Kidney (tissue), 14 donors: Measurements from ENCODE around the gene CACNA1H. TPM values are rescaled to one million over a fixed set of nuclear protein-coding genes. Genes with fewer than 3 reads are reported as not detected.

Source experiments
- DNase-seq, 5 donors: peaks; one replicate each; pipeline ENCODE4 v3.0.0-alpha.2; 2013 to 2020
- FAIRE-seq: peaks from 2 replicates; lab custom pipeline; 2012; peaks lifted over from hg19 to GRCh38; lab: Jason Lieb, UNC
- H3K27ac ChIP-seq, 2 donors: one replicate each; pipeline ENCODE4 v1.7.0; 2013; ENCODE audit warnings: low read depth in 2 of 2, low read length in 2 of 2, inconsistent platforms in 1 of 2
- H3K27me3 ChIP-seq: one replicate; pipeline ENCODE4 v1.7.1; 2013; ENCODE audit warnings: low read length, inconsistent platforms; ENCODE audit not compliant: control insufficient read depth, insufficient read depth
- H3K36me3 ChIP-seq, 3 donors: one replicate each; pipeline versions ENCODE4 v1.7.0 to v1.7.1; 2013; ENCODE audit warnings: low read length in 3 of 3, control low read depth in 1 of 3, inconsistent platforms in 1 of 3; ENCODE audit not compliant: insufficient read depth in 3 of 3, control insufficient read depth in 2 of 3
- H3K4me1 ChIP-seq, 3 donors: one replicate each; pipeline versions ENCODE4 v1.7.0 to v1.7.1; 2013; ENCODE audit warnings: low read length in 3 of 3, inconsistent platforms in 1 of 3, low read depth in 1 of 3; ENCODE audit not compliant: control insufficient read depth in 2 of 3, insufficient read depth in 2 of 3
- H3K4me3 ChIP-seq, 3 donors: one replicate each; pipeline versions ENCODE4 v1.7.0 to v1.8.1; 2013; ENCODE audit warnings: low read length in 3 of 3, control low read depth in 1 of 3, inconsistent platforms in 1 of 3
- H3K9ac ChIP-seq, 3 donors: one replicate each; pipeline versions ENCODE4 v1.7.0 to v1.7.1; 2013; ENCODE audit warnings: low read length in 3 of 3, control low read depth in 1 of 3, inconsistent platforms in 1 of 3
- H3K9me3 ChIP-seq, 3 donors: one replicate each; pipeline versions ENCODE4 v1.7.0 to v1.7.1; 2013; ENCODE audit warnings: low read length in 3 of 3, control low read depth in 1 of 3, inconsistent platforms in 1 of 3; ENCODE audit not compliant: control insufficient read depth in 2 of 3, insufficient read depth in 1 of 3
- intact Hi-C: fragments of 100-400 bp; cut with DNase I; formaldehyde crosslinking; loops from one replicate; pipeline ENCODE4 v1.11.1; 2022
- polyA plus RNA-seq: library from polyadenylated mRNA; stranded (reverse); fragments of 350-450 nt; fragmentation: Illumina TruSeq; extraction: RNeasy Lipid Tissue Mini Kit (QIAGEN cat#74804); gene quantifications from one replicate; pipeline ENCODE4 v1.2.3, GENCODE V29; 2014; ENCODE audit warnings: low read depth, low replicate concordance; ENCODE audit not compliant: insufficient read depth
- total RNA-seq: library from RNA; stranded (reverse); fragmentation: NEBNext Ultra II Directional; extraction: Animal tissue kit (Norgen Biotek cat#: 25700); gene quantifications from one replicate; pipeline ENCODE4 v1.2.1, GENCODE V29; 2021
- TF ChIP-seq, protein P1 (sequence below): IDR thresholded peaks from 3 replicates; pipeline ENCODE4 v1.5.1; 2012; ENCODE audit warnings: mild to moderate bottlenecking, moderate library complexity, borderline replicate concordance; ENCODE audit not compliant: insufficient read depth; ENCODE audit errors: extremely low read depth
- donor health status: control.
- donor health status: control.
- donor health status: control.
- donor health status: control.
- donor health status: control.
- donor health status: DM: yes; HTN: yes; CAD: no.
- donor health status: Normal renal cell carcinoma (clear cell type).

The CACNA1H gene
- total and polyA plus RNA-seq, 2 donors from 2014 or later, result 6.4 to 20.6 TPM

DNA sequence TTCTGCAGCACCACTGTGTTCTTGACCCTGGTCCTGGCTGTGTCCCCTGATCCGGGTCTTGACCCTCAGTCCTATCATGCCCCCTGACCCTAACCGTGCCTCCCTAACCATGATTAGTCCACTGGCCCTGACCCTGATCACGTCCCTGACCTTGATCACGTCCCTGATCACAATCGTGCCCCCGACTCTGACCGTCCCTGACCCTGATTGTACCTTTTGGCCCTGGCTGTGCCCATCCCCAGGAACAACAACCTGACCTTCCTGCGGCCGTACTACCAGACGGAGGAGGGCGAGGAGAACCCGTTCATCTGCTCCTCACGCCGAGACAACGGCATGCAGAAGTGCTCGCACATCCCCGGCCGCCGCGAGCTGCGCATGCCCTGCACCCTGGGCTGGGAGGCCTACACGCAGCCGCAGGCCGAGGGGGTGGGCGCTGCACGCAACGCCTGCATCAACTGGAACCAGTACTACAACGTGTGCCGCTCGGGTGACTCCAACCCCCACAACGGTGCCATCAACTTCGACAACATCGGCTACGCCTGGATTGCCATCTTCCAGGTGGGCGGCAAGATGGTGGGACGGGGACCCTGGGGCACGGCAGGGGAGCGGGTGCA lies 47.2 kb downstream of the CACNA1H start:
- peaks cover 0 to 2% (median 0%) of the 10 kb centered on the region in 3 donors for H3K4me1 ChIP-seq
- no peak overlapping the region for H3K4me3 ChIP-seq
- DNase-seq (no peak), FAIRE-seq (no peak)
- intact Hi-C loops, result no loop called here
- H3K27me3 ChIP-seq, result no peaks in the 10 kb centered on the region
- no peak overlapping the region for H3K9ac ChIP-seq
- H3K9me3 ChIP-seq, result no peaks in the 10 kb centered on the region
- H3K36me3 ChIP-seq, result no peaks in the 10 kb centered on the region
- H3K27ac ChIP-seq, result no peak overlapping the region
- TF ChIP-seq, protein P1, sequence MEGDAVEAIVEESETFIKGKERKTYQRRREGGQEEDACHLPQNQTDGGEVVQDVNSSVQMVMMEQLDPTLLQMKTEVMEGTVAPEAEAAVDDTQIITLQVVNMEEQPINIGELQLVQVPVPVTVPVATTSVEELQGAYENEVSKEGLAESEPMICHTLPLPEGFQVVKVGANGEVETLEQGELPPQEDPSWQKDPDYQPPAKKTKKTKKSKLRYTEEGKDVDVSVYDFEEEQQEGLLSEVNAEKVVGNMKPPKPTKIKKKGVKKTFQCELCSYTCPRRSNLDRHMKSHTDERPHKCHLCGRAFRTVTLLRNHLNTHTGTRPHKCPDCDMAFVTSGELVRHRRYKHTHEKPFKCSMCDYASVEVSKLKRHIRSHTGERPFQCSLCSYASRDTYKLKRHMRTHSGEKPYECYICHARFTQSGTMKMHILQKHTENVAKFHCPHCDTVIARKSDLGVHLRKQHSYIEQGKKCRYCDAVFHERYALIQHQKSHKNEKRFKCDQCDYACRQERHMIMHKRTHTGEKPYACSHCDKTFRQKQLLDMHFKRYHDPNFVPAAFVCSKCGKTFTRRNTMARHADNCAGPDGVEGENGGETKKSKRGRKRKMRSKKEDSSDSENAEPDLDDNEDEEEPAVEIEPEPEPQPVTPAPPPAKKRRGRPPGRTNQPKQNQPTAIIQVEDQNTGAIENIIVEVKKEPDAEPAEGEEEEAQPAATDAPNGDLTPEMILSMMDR, result no peak

- Histone ChIP-seq H3K9me3 (no peaks in the 10 kb centered on the region), H3K36me3 (no peaks in the 10 kb centered on the region), H3K4me1 (peaks cover 0 to 2% (median 0%) of the 10 kb centered on the region in 3 donors), H3K9ac (no peak overlapping the region), H3K27ac (no peak overlapping the region), H3K27me3 (no peaks in the 10 kb centered on the region), H3K4me3 (no peak overlapping the region)
- TF ChIP-seq, protein P1, result no peak
- intact Hi-C loops, result no loop called here
- DNase-seq (no peak), FAIRE-seq (no peak)
Observed at GRCh38 chr16:1201444-1201843, 48.5 kb downstream of the CACNA1H start.

DNA sequence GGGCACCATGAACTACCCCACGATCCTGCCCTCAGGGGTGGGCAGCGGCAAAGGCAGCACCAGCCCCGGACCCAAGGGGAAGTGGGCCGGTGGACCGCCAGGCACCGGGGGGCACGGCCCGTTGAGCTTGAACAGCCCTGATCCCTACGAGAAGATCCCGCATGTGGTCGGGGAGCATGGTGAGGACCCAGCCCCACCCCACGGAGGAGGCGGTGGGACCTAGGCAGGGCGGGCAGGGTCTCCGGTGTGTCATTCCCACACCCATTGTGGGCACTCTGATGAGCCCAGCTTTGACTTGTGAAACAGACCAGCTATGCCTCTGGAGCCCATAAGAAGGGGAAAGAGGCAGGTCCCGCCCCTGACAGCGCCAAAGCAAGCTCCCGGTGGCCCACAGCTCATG lies 49.4 kb downstream of the CACNA1H start:
- Histone ChIP-seq H3K4me1 (no peaks in the 10 kb centered on the region), H3K27me3 (no peaks in the 10 kb centered on the region), H3K4me3 (no peak overlapping the region), H3K9me3 (no peaks in the 10 kb centered on the region), H3K36me3 (no peaks in the 10 kb centered on the region), H3K27ac (no peak overlapping the region), H3K9ac (no peak overlapping the region)
- DNase-seq (no peak), FAIRE-seq (no peak)
- TF ChIP-seq, protein P1, result no peak
- intact Hi-C loops, result no loop called here

GRCh38 chr16:1204933-1205332 lies 52.0 kb downstream of the CACNA1H start:
- H3K9ac ChIP-seq, result no peak overlapping the region
- H3K27me3 ChIP-seq, result no peaks in the 10 kb centered on the region
- H3K36me3 ChIP-seq, result no peaks in the 10 kb centered on the region
- TF ChIP-seq, protein P1, result no peak
- intact Hi-C loops, result no loop called here
- no peaks in the 10 kb centered on the region for H3K9me3 ChIP-seq
- no peak overlapping the region for H3K4me3 ChIP-seq
- DNase-seq (no peak), FAIRE-seq (no peak)
- H3K27ac ChIP-seq, result no peak overlapping the region
- H3K4me1 ChIP-seq, result no peaks in the 10 kb centered on the region
